Amniotic epithelial cell (primary cell): ENCODE results near the gene KDM3B.
"Not testable (repeated sequence)": the region's sequence is repeated elsewhere in the genome, so short reads cannot be mapped to it uniquely, and the experiment has no call there.

ENCODE experiments used
- DNase-seq: peaks from one replicate; pipeline ENCODE4 v3.0.0-alpha.2; 2010; ENCODE audit warnings: low read depth

KDM3B gene

GRCh38 chr5:138352071-138352721 lies at the start of gene KDM3B:
KDM3B (plus strand) TSS chr5:138352685; CDS start chr5:138352796, 111 bp downstream.
- peak; percentile 77 for DNase-seq

- peak; percentile 42 for DNase-seq
Observed at GRCh38 chr5:138303372-138303771, 49.1 kb upstream of the KDM3B start.

GRCh38 chr5:138305797-138306196 lies 46.7 kb upstream of the KDM3B start:
- no peak for DNase-seq

GRCh38 chr5:138315751-138316278 lies 36.7 kb upstream of the KDM3B start:
- no peak for DNase-seq

- DNase-seq = no peak
Observed at GRCh38 chr5:138316355-138316754, 36.1 kb upstream of the KDM3B start.

GRCh38 chr5:138318211-138318610 lies 34.3 kb upstream of the KDM3B start:
- DNase-seq = not testable (repeated sequence)

GRCh38 chr5:138330813-138331448 lies 21.6 kb upstream of the KDM3B start:
- no peak for DNase-seq

- DNase-seq = peak; percentile 99
Observed at GRCh38 chr5:138331449-138332368, 20.8 kb upstream of the KDM3B start, which contains the start of gene CDC25C. CDC25C (minus strand) TSS chr5:138331804; CDS start chr5:138331180, 624 bp downstream.

GRCh38 chr5:138334867-138335447 lies 17.5 kb upstream of the KDM3B start:
- DNase-seq = peak; percentile 54

GRCh38 chr5:138336952-138337684 lies 15.4 kb upstream of the KDM3B start:
- peak; percentile 80 for DNase-seq

GRCh38 chr5:138337685-138338410 lies 14.6 kb upstream of the KDM3B start, which contains the start of gene FAM53C:
FAM53C (plus strand) TSS chr5:138338266; CDS start chr5:138341336, 3,070 bp downstream.
- DNase-seq = peak; percentile 89

GRCh38 chr5:138338411-138339090 lies 13.9 kb upstream of the KDM3B start:
- no peak for DNase-seq

GRCh38 chr5:138339091-138339456 lies 13.4 kb upstream of the KDM3B start:
- DNase-seq = no peak

GRCh38 chr5:138339464-138339863 lies 13.0 kb upstream of the KDM3B start:
- DNase-seq = no peak

GRCh38 chr5:138340008-138340407 lies 12.5 kb upstream of the KDM3B start:
- no peak for DNase-seq

GRCh38 chr5:138344887-138345622 lies 7.4 kb upstream of the KDM3B start:
- DNase-seq = no peak

- no peak for DNase-seq
Observed at GRCh38 chr5:138346889-138347288, 5.6 kb upstream of the KDM3B start.

- no peak for DNase-seq
Observed at GRCh38 chr5:138349852-138350562, 2.5 kb upstream of the KDM3B start.

GRCh38 chr5:138350563-138350890 lies 2.0 kb upstream of the KDM3B start:
- no peak for DNase-seq
